Adipocyte (in vitro differentiated cells): Measurements from ENCODE around the gene TAB3.

ENCODE experiments used
- DNase-seq: peaks from one replicate; pipeline ENCODE4 v3.0.0-alpha.2; 2015; ENCODE audit warnings: low read depth
- H3K27me3 ChIP-seq: replicated peaks from 2 replicates; pipeline ENCODE4 v1.7.0; 2013; ENCODE audit warnings: mild to moderate bottlenecking, low read length, moderate library complexity; ENCODE audit not compliant: control insufficient read depth, insufficient read depth
- H3K36me3 ChIP-seq: 2 replicates; pipeline ENCODE4 v1.7.0; 2013; ENCODE audit warnings: low read length, mild to moderate bottlenecking, moderate library complexity; ENCODE audit not compliant: control insufficient read depth, insufficient read depth, severe bottlenecking
- H3K4me1 ChIP-seq: 2 replicates; pipeline ENCODE4 v1.7.0; 2013; ENCODE audit warnings: mild to moderate bottlenecking, low read length, moderate library complexity; ENCODE audit not compliant: control insufficient read depth, insufficient read depth
- H3K4me3 ChIP-seq: 2 replicates; pipeline ENCODE4 v1.7.0; 2013; ENCODE audit warnings: mild to moderate bottlenecking, low read length, moderate library complexity
- H3K9ac ChIP-seq: 2 replicates; pipeline ENCODE4 v1.7.0; 2013; ENCODE audit warnings: mild to moderate bottlenecking, low read length, moderate library complexity
- H3K9me3 ChIP-seq: 2 replicates; pipeline ENCODE4 v1.7.0; 2013; ENCODE audit warnings: mild to moderate bottlenecking, low read length, moderate library complexity; ENCODE audit not compliant: control insufficient read depth

Gene TAB3

DNA sequence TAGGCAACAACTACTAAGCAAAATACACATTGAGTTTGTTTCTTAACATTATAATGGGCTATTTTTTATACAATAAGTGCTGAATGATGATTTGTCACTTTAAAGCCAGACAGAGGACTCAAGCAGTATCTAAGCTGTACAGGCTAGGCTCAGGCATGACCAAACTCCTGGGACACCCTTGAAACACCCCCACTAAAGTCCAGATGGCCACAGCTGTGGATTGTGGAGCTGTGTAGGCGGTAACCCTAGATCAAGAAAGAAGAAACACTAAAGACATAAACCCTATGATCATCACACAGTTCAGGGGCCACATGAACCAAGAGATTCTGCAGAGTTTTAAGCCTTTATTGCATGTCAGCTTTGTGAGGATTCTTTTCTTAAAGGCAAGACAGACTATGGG, 25.1 kb downstream of the TAB3 start:
- DNase-seq: no peak
- no peak overlapping the region for H3K4me3 ChIP-seq
- no peaks in the 10 kb centered on the region for H3K4me1 ChIP-seq
- no peaks in the 10 kb centered on the region for H3K27me3 ChIP-seq
- peaks cover 4% of the 10 kb centered on the region for H3K36me3 ChIP-seq
- H3K9ac ChIP-seq: no peak overlapping the region
- no peaks in the 10 kb centered on the region for H3K9me3 ChIP-seq

DNA sequence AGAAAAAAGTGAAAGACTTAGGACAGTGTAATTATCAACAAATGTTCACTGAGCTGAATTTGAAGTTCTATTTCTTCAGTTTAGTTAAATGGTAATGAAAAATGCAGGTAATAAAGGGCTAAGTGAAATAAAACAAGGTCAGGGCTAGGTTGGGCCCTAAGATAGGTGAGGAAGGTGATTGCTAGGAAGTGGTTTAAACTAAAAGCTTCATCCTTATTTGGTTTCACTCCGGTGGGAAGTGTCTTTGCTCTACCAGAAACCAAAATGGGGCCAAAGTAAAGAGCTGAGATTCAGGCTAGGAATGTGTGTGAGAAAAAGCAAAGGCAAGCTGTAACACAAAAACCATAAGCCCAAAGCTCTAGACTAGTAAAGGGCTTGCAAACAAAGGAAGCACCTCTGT, 31.0 kb downstream of the TAB3 start:
- H3K9ac ChIP-seq: no peak overlapping the region
- no peak overlapping the region for H3K4me3 ChIP-seq
- no peaks in the 10 kb centered on the region for H3K9me3 ChIP-seq

DNA sequence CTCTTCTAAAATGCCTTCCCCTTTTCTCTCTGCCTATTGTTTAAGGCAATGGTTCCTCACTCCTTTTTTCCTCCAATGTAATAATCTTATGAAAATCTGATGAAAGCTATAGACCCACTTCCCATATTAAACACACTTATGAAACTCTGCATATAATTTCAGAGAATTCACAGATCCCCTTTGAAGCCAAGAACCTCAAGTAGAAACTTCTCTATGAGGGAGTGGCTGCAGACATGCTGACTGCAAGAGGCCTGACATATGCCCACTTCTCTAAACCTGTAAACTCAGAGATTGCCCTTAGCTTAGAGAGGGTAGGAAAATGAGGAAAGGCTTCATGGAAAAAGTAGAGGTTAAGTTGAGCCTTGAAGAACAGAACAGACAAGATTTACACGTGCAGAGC, 37.6 kb downstream of the TAB3 start:
- DNase-seq: no peak
- no peak overlapping the region for H3K4me3 ChIP-seq
- no peaks in the 10 kb centered on the region for H3K9me3 ChIP-seq
- H3K9ac ChIP-seq: no peak overlapping the region
- H3K27me3 ChIP-seq: peaks cover 14% of the 10 kb centered on the region
- H3K4me1 ChIP-seq: no peaks in the 10 kb centered on the region
- peaks cover 20% of the 10 kb centered on the region for H3K36me3 ChIP-seq

More for the DNA sequence above, 31.0 kb downstream of the TAB3 start:
- peaks cover 25% of the 10 kb centered on the region for H3K36me3 ChIP-seq
- no peak for DNase-seq
- H3K27me3 ChIP-seq: peaks cover 8% of the 10 kb centered on the region
- no peaks in the 10 kb centered on the region for H3K4me1 ChIP-seq

DNA sequence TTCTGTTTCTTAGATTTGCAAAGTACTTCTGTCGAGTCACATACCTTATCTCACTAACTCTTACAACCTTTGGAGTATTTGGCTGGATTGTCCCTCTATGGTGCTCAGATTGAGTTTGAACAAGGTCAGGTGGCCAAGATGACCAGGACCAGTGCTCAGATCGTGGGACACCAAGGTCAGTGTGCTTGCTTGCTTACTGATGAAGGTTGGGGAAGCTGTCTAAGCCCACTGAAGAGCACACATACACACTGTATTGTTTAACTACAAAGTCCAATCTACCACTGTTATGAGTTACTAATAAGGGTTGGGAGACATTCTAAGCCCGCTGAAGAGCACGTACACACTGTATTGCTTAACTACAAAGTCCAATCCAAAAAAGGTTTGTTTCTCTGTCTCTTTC, 53.7 kb downstream of the TAB3 start:
- no peaks in the 10 kb centered on the region for H3K27me3 ChIP-seq
- H3K36me3 ChIP-seq: peaks cover 14% of the 10 kb centered on the region
- DNase-seq: no peak
- H3K4me1 ChIP-seq: no peaks in the 10 kb centered on the region
- no peak overlapping the region for H3K9ac ChIP-seq
- no peak overlapping the region for H3K4me3 ChIP-seq
- H3K9me3 ChIP-seq: no peaks in the 10 kb centered on the region

DNA sequence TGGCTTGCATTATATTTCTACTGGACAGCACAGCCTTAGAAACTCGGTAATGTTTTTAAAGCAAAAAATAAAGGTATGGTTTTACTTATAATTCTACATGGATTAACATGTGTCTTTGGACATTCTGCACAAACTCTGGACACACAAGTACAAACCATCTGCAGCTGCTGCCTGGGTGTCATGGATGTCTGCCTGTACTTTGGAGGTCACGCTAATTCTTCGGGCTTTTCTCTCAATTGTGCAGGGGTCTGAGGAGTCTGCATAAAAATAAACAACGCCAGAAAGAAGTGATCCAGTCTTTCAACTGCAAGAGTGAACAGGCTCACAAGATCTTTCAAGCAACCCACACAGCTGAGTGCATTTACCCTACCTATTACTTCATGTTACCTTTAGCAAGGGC, 55.2 kb downstream of the TAB3 start:
- no peak for DNase-seq
- Histone ChIP-seq H3K27me3 (peaks cover 2% of the 10 kb centered on the region), H3K36me3 (peaks cover 6% of the 10 kb centered on the region), H3K4me1 (no peaks in the 10 kb centered on the region), H3K9ac (no peak overlapping the region), H3K4me3 (no peak overlapping the region), H3K9me3 (no peaks in the 10 kb centered on the region)

DNA sequence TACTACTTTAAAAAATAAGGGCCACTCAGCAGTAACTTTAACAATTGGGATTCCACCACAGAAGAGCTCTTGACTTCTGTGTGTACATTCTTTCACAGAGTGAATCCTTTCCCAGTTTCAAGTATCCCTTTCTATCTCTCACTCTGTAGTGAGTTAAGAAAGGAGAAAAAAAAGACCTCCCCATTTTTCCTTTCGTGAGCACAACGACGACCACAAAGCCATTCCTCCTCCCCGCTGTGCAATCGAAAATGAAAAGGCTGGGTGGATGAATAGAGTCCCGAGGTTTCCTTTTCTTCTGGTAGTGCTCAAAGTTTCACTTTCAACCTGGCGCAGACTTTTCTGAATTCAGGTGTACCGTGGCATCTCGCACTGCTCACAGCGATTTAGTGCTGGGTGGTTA, 58.0 kb downstream of the TAB3 start:
- H3K9ac ChIP-seq: no peak overlapping the region
- DNase-seq: no peak
- peaks cover 2% of the 10 kb centered on the region for H3K27me3 ChIP-seq
- H3K4me3 ChIP-seq: no peak overlapping the region
- H3K36me3 ChIP-seq: peaks cover 3% of the 10 kb centered on the region
- H3K4me1 ChIP-seq: no peaks in the 10 kb centered on the region
- no peaks in the 10 kb centered on the region for H3K9me3 ChIP-seq

DNA sequence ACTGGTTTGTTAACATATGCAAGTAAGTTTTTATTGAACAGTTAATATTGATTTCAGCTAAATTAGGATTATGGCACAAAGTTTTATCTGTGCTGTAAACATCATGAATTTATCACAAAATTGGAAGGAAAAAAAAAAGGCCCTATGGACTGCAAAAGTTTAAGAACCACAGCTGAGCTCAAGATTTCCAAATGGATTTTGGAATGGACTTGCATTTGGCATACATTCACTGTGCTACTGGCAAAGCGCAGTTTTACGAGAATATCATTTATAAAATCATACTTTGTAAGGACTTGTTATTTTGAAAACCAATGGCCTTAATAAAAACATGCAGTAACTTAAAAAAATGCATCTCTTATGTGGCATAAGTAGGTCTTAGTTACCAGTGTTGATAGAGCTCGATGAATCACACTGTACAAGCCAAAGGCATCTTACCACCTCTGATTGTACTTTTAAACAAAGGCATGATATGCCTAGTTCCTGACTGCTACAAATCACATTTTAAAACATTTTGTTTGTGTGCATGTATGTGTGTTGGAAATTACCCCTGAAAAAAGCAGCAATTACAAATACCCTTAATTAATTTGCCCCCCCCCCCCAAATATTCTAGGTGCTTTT, 58.6 kb downstream of the TAB3 start:
- H3K9me3 ChIP-seq: no peaks in the 10 kb centered on the region
- no peaks in the 10 kb centered on the region for H3K4me1 ChIP-seq
- peaks cover 3% of the 10 kb centered on the region for H3K36me3 ChIP-seq
- no peak overlapping the region for H3K4me3 ChIP-seq
- no peak overlapping the region for H3K9ac ChIP-seq
- DNase-seq: no peak
- H3K27me3 ChIP-seq: peaks cover 2% of the 10 kb centered on the region

DNA sequence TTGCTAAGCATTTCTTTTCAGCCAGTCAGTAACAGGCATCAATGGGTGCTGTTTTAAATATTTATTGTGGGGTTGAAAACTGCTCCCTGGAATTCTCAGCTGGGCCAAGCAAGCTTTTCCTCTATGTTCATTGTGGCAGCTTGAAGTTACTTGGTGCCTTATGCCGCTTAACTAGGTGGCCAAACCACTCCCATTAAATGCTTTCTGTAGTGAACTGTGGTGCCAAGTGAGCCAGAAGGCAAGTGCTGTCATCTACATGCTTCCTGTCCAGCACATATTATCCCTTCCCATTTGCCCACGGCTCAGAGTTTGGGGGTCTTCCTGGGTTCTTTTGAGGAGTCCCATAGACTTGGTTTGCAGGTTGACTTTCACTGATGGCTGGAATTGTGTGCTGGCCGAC, 64.8 kb downstream of the TAB3 start:
- H3K4me3 ChIP-seq: no peak overlapping the region
- H3K4me1 ChIP-seq: peaks cover 4% of the 10 kb centered on the region
- H3K27me3 ChIP-seq: peaks cover 7% of the 10 kb centered on the region
- no peak for DNase-seq
- no peak overlapping the region for H3K9ac ChIP-seq
- H3K9me3 ChIP-seq: no peaks in the 10 kb centered on the region
- no peaks in the 10 kb centered on the region for H3K36me3 ChIP-seq

DNA sequence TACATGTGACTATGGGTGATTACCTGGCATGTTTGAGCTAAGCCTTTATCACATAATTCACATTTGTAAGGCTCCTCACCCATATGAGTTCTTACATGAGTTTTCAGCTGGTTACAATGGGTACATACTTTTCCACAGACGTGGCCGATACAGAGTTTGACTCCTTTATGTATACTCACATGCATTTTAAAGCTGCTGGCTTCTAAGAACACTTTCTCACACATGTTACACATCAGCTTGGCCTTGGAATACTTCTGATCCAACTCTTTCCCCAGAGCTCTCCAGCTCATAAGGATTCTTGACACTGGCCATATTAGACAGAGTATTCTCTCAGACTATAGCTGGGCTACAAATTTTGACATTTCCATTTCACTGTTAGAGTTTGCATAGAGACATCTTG, 66.3 kb downstream of the TAB3 start:
- no peaks in the 10 kb centered on the region for H3K9me3 ChIP-seq
- no peaks in the 10 kb centered on the region for H3K36me3 ChIP-seq
- no peak overlapping the region for H3K9ac ChIP-seq
- H3K4me3 ChIP-seq: no peak overlapping the region
- DNase-seq: peak; percentile 3
- H3K4me1 ChIP-seq: peaks cover 4% of the 10 kb centered on the region
- peaks cover 7% of the 10 kb centered on the region for H3K27me3 ChIP-seq

DNA sequence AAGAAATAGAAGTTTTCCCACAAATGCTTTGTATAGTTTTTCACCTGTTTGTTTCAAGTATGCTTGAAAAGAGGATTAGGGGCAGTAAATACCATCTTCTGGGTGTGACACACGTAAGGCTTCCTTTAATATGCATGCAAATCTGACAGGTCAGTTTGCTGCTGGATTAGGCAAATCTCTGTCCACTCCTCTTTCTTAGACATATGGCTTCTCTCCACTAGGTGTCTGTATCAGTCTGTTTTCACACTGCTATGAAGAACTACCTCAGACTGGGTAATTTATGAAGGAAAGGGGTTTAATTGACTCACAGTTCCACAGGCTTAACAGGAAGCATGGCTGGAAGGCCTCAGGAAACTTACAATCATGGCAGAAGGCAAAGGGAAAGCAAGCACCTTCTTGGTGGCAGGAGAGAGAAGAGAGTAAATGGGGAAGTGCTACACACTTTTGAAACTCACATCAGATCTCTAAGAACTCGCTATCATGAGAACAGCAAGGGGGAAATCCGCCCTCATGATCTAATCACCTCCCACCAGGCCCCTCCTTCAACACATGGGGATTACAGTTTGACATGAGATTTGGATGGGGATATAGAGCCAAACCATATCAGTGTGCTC, 66.9 kb downstream of the TAB3 start:
- Histone ChIP-seq H3K4me3 (no peak overlapping the region), H3K27me3 (peaks cover 7% of the 10 kb centered on the region), H3K9ac (no peak overlapping the region), H3K36me3 (no peaks in the 10 kb centered on the region), H3K9me3 (no peaks in the 10 kb centered on the region), H3K4me1 (peaks cover 4% of the 10 kb centered on the region)
- no peak for DNase-seq

DNA sequence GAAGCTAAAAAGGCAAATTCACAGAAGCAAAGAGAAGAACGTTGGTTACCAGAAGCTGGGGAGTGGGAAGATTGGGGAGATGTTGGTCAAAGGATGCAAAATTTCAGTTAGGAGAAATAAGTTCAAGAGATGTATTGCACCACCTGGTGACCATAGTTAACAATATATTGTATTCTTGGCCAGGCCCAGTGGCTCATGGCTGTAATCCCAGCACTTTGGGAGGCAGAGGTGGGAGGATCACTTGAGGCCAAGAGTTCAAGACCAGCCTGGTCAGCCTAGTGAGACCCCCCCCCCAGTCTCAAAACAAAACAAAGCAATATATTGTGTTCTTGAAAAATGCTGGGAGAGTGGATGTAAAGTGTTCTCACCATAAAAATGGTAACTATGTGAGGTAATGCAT, 67.9 kb downstream of the TAB3 start:
- no peak overlapping the region for H3K4me3 ChIP-seq
- H3K36me3 ChIP-seq: no peaks in the 10 kb centered on the region
- peak; percentile 11 for DNase-seq
- no peaks in the 10 kb centered on the region for H3K9me3 ChIP-seq
- H3K27me3 ChIP-seq: peaks cover 7% of the 10 kb centered on the region
- H3K4me1 ChIP-seq: peaks cover 7% of the 10 kb centered on the region
- H3K9ac ChIP-seq: no peak overlapping the region

DNA sequence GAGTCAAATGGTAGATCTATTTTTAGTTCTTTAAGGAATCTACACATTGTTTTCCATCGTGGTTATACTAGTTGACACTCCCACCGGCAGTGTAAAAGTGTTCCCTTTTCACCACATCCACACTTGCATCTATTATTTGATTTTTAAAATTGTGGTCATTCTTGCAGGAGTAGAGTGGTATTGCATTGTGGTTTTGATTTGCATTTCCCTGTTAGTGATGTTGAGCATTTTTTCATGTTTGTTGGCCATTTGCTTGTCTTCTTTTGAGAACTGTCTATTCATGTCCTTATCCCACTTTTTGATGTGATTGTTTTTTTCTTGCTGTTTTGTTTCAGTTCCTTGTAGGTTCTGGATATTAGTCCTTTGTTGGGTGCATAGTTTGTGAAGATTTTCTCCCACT, 70.0 kb downstream of the TAB3 start:
- H3K36me3 ChIP-seq: no peaks in the 10 kb centered on the region
- no peak overlapping the region for H3K4me3 ChIP-seq
- no peak overlapping the region for H3K9ac ChIP-seq
- peaks cover 3% of the 10 kb centered on the region for H3K27me3 ChIP-seq
- DNase-seq: no peak
- peaks cover 3% of the 10 kb centered on the region for H3K4me1 ChIP-seq
- H3K9me3 ChIP-seq: no peaks in the 10 kb centered on the region
